H1 (cell line): ENCODE data around the gene TLE4. TPM values are rescaled to one million over a fixed set of nuclear protein-coding genes. Genes with fewer than 3 reads are reported as not detected.

Source experiments
- CTCF ChIA-PET: fragments of 300-600 bp; sonication (Branson Sonifier 250); formaldehyde crosslinking; loops from one replicate; lab custom pipeline; 2021; ENCODE audit not compliant: partially characterized antibody; lab: Charles Lee
- POLR2A ChIA-PET: fragments of 300-600 bp; sonication (Branson Sonifier 250); formaldehyde crosslinking; loops from one replicate; lab custom pipeline; 2021; ENCODE audit warnings: inconsistent platforms; ENCODE audit not compliant: partially characterized antibody; lab: Charles Lee
- DNase-seq, 2 experiments: peaks; one replicate each; pipeline versions ENCODE4 v3.0.0 to v3.0.0-alpha.2; 2010 to 2022; ENCODE audit warnings: low spot score in 2 of 2, low read depth in 1 of 2, mixed read lengths in 1 of 2
- FAIRE-seq: peaks from 2 replicates; lab custom pipeline; 2011; peaks lifted over from hg19 to GRCh38; lab: Jason Lieb, UNC
- H2AFZ ChIP-seq: 2 replicates; pipeline ENCODE4 v1.8.1; 2012; ENCODE audit warnings: low read length, inconsistent platforms
- H2AK5ac ChIP-seq: 2 replicates; pipeline ENCODE4 v1.6.1; 2013; ENCODE audit warnings: low read depth, low read length
- H2BK120ac ChIP-seq: replicated peaks from 2 replicates; pipeline ENCODE3; 2013; ENCODE audit warnings: low read depth, low read length, inconsistent platforms
- H2BK12ac ChIP-seq: 2 replicates; pipeline ENCODE4 v1.6.1; 2013; ENCODE audit warnings: low read depth, low read length
- H2BK15ac ChIP-seq: 2 replicates; pipeline ENCODE4 v1.6.1; 2013; ENCODE audit warnings: low read length
- H2BK20ac ChIP-seq: 2 replicates; pipeline ENCODE4 v1.6.1; 2013; ENCODE audit warnings: low read length
- H2BK5ac ChIP-seq: 2 replicates; pipeline ENCODE4 v1.6.1; 2013; ENCODE audit warnings: low read depth, low read length
- H3K14ac ChIP-seq: 2 replicates; pipeline ENCODE4 v1.6.1; 2013; ENCODE audit warnings: inconsistent platforms; ENCODE audit not compliant: insufficient read length
- H3K18ac ChIP-seq: 2 replicates; pipeline ENCODE4 v1.6.1; 2013; ENCODE audit warnings: low read length; ENCODE audit errors: extremely low read depth
- H3K23ac ChIP-seq: 2 replicates; pipeline ENCODE4 v1.6.1; 2013; ENCODE audit warnings: inconsistent platforms; ENCODE audit not compliant: insufficient read length
- H3K23me2 ChIP-seq: 2 replicates; pipeline ENCODE4 v1.6.1; 2013; ENCODE audit warnings: low read depth, low read length
- H3K27ac ChIP-seq: 2 replicates; pipeline ENCODE4 v1.6.1; 2011; ENCODE audit warnings: low read depth, low read length, inconsistent platforms
- H3K27me3 ChIP-seq, 4 experiments: replicated peaks in 1 of 4; 1 replicate in 1 of 4; 2 replicates in 3 of 4; pipeline versions ENCODE4 v1.6.1 to v1.8.1; 2011 to 2013; ENCODE audit warnings: low read length in 3 of 4, mild to moderate bottlenecking in 3 of 4, inconsistent platforms in 2 of 4, mixed read lengths in 2 of 4, moderate library complexity in 1 of 4; ENCODE audit not compliant: control insufficient read depth in 3 of 4, insufficient read depth in 3 of 4; ENCODE audit errors: extremely low read depth in 1 of 4
- H3K36me3 ChIP-seq, 4 experiments: 2 replicates each; pipeline versions ENCODE4 v1.6.1 to v1.8.1; 2011 to 2013; ENCODE audit warnings: mild to moderate bottlenecking in 4 of 4, low read length in 3 of 4, moderate library complexity in 2 of 4, control low read depth in 1 of 4, inconsistent platforms in 1 of 4; ENCODE audit not compliant: insufficient read depth in 4 of 4, control insufficient read depth in 2 of 4
- H3K4ac ChIP-seq: replicated peaks from 2 replicates; pipeline ENCODE3; 2013; ENCODE audit warnings: low read length, low read depth, mixed read lengths, inconsistent platforms; ENCODE audit not compliant: insufficient read length
- H3K4me1 ChIP-seq, 4 experiments: replicated peaks in 1 of 4; 1 replicate in 1 of 4; 2 replicates in 3 of 4; pipeline versions ENCODE4 v1.6.1 to v1.8.1; 2011 to 2013; ENCODE audit warnings: low read length in 3 of 4, inconsistent platforms in 2 of 4, mixed read lengths in 1 of 4; ENCODE audit not compliant: insufficient read depth in 4 of 4, control insufficient read depth in 3 of 4
- H3K4me2 ChIP-seq, 2 experiments: 2 replicates each; pipeline versions ENCODE4 v1.6.1 to v1.8.1; 2011 to 2013; ENCODE audit warnings: low read depth in 2 of 2, low read length in 2 of 2, control low read depth in 1 of 2, inconsistent platforms in 1 of 2, mild to moderate bottlenecking in 1 of 2; ENCODE audit not compliant: insufficient read depth in 1 of 2
- H3K4me3 ChIP-seq, 4 experiments: fragments of 200-600, 300-600 bp in 1 of 4; sonication (generic), shearing (Covaris generic), sonication (Bioruptor Twin) in 1 of 4; 2 replicates each; pipeline versions ENCODE4 v1.5.1 to v1.8.1; 2011 to 2016; ENCODE audit warnings: low read length in 4 of 4, low read depth in 3 of 4, control low read depth in 2 of 4, inconsistent platforms in 2 of 4, mild to moderate bottlenecking in 2 of 4, mixed read lengths in 1 of 4, moderate library complexity in 1 of 4; ENCODE audit not compliant: insufficient read depth in 2 of 4; ENCODE audit errors: extremely low read depth in 1 of 4
- H3K56ac ChIP-seq: replicated peaks from 2 replicates; pipeline ENCODE3; 2013; ENCODE audit warnings: low read depth, mild to moderate bottlenecking, mixed read lengths, low read length, inconsistent platforms; ENCODE audit not compliant: insufficient read length
- H3K79me1 ChIP-seq: 2 replicates; pipeline ENCODE4 v1.6.1; 2013; ENCODE audit warnings: low read depth, low read length, control low read depth
- H3K79me2 ChIP-seq, 2 experiments: 2 replicates each; pipeline versions ENCODE4 v1.6.1 to v1.8.1; 2012 to 2013; ENCODE audit warnings: low read length in 2 of 2, mild to moderate bottlenecking in 2 of 2, inconsistent platforms in 1 of 2; ENCODE audit not compliant: insufficient read depth in 2 of 2, control insufficient read depth in 1 of 2
- H3K9ac ChIP-seq, 4 experiments: replicated peaks in 1 of 4; 1 replicate in 1 of 4; 2 replicates in 3 of 4; pipeline versions ENCODE4 v1.6.1 to v1.8.1; 2011 to 2013; ENCODE audit warnings: low read depth in 3 of 4, low read length in 3 of 4, control low read depth in 2 of 4, mild to moderate bottlenecking in 2 of 4, moderate library complexity in 2 of 4, inconsistent platforms in 1 of 4; ENCODE audit errors: extremely low read depth in 1 of 4
- H3K9me3 ChIP-seq, 2 experiments: 2 replicates each; pipeline versions ENCODE4 v1.6.1 to v1.8.1; 2012 to 2013; ENCODE audit warnings: mild to moderate bottlenecking in 2 of 2, moderate library complexity in 2 of 2, control low read depth in 1 of 2, inconsistent platforms in 1 of 2, low read depth in 1 of 2, low read length in 1 of 2, mixed read lengths in 1 of 2; ENCODE audit not compliant: insufficient read depth in 2 of 2
- H4K20me1 ChIP-seq, 2 experiments: replicated peaks in 1 of 2; 2 replicates each; pipeline versions ENCODE3 to v1.8.1; 2011 to 2013; ENCODE audit warnings: inconsistent platforms in 2 of 2, low read length in 2 of 2, mild to moderate bottlenecking in 1 of 2; ENCODE audit not compliant: insufficient read depth in 2 of 2, control insufficient read depth in 1 of 2
- H4K5ac ChIP-seq: 2 replicates; pipeline ENCODE4 v1.6.1; 2013; ENCODE audit warnings: low read length, low read depth, mixed read lengths, inconsistent platforms; ENCODE audit not compliant: insufficient read length
- H4K8ac ChIP-seq: 2 replicates; pipeline ENCODE4 v1.8.0; 2013; ENCODE audit warnings: mild to moderate bottlenecking, moderate library complexity, low read length, inconsistent platforms; ENCODE audit not compliant: insufficient read depth; ENCODE audit errors: extremely low read depth
- H4K91ac ChIP-seq: replicated peaks from 2 replicates; pipeline ENCODE3; 2013; ENCODE audit warnings: low read length, mixed read lengths, inconsistent platforms; ENCODE audit not compliant: insufficient read length
- CHD2 ChIP-seq: IDR thresholded peaks from 2 replicates; pipeline ENCODE4 v1.6.1; 2012; ENCODE audit warnings: low read length, improper control_type of control experiment
- SP1 ChIP-seq: IDR thresholded peaks from 2 replicates; pipeline ENCODE4 v1.6.1; 2011; ENCODE audit warnings: low read depth, low read length
- SRF ChIP-seq: IDR thresholded peaks from 2 replicates; pipeline ENCODE4 v1.6.1; 2011; ENCODE audit warnings: mild to moderate bottlenecking, low read depth, low read length, moderate library complexity
- TAF1 ChIP-seq: IDR thresholded peaks from 2 replicates; pipeline ENCODE4 v1.6.1; 2011; ENCODE audit warnings: mild to moderate bottlenecking, low read depth, low read length
- TEAD4 ChIP-seq: IDR thresholded peaks from 2 replicates; pipeline ENCODE4 v1.6.1; 2012; ENCODE audit warnings: low read depth, low read length, inconsistent platforms, mixed read lengths
- WGBS, 2 experiments: shearing (Covaris generic) in 1 of 2; methylation state at CpG; one replicate each; pipeline versions ENCODE4 v1.1.6 to v1.1.7; 2013 to 2015; ENCODE audit warnings: low lambda C conversion rate in 2 of 2, mixed read lengths in 2 of 2, inconsistent platforms in 1 of 2, low coverage in 1 of 2, missing lambda C conversion rate in 1 of 2; ENCODE audit not compliant: insufficient replicate concordance in 2 of 2, insufficient coverage in 1 of 2, insufficient read length in 1 of 2; ENCODE audit errors: extremely low coverage in 1 of 2, missing lambda C conversion rate in 1 of 2; 5-methylcytosine and 5-hydroxymethylcytosine counted together
- polyA plus RNA-seq, 7 experiments: library from polyadenylated mRNA; depleted of rRNA in 3 of 7; stranded (reverse) in 5 of 7; unstranded in 2 of 7; fragments of >200 nt in 5 of 7; fragments of 200-250 nt in 2 of 7; gene quantifications; 1 replicate in 5 of 7; 2 replicates in 1 of 7; 4 replicates in 1 of 7; pipeline versions ENCODE4 v1.2.1 to v1.2.3, GENCODE V29; 2011 to 2013; ENCODE audit warnings: missing spikeins in 2 of 7, mixed read lengths in 2 of 7
- total RNA-seq: library from RNA; stranded (reverse); fragmentation: NEBNext Ultra II Directional; extraction: Animal tissue kit (Norgen Biotek cat#: 25700); gene quantifications from 2 replicates; pipeline ENCODE4 v1.2.1, GENCODE V29; 2021

TLE4 gene
- total and polyA plus RNA-seq, 2 of the 8 experiments (the other 6 are each of a cell fraction or from before 2014, with no cell fraction given): 32.4 to 36.9 TPM

GRCh38 chr9:79736051-79736450 is 164.3 kb downstream of the TLE4 start:
- Histone ChIP-seq H3K36me3 (no peaks in the 10 kb centered on the region), H4K91ac (no peak overlapping the region), H3K79me1 (no peaks in the 10 kb centered on the region), H4K8ac (no peak overlapping the region), H2BK20ac (no peak overlapping the region), H2BK15ac (no peak overlapping the region), H3K14ac (no peak overlapping the region), H2BK12ac (no peak overlapping the region), H3K4me2 (no peak overlapping the region), H3K27me3 (no peaks in the 10 kb centered on the region), H2BK120ac (no peak overlapping the region), H3K9me3 (no peaks in the 10 kb centered on the region; a peak in 2 of 4 replicates), H4K20me1 (no peaks in the 10 kb centered on the region), H3K18ac (no peak overlapping the region), H3K56ac (no peak overlapping the region), H2AFZ (no peak overlapping the region), H2BK5ac (no peak overlapping the region), H4K5ac (no peak overlapping the region), H3K9ac (no peak overlapping the region), H3K23me2 (no peaks in the 10 kb centered on the region), H3K23ac (no peak overlapping the region), H3K27ac (no peak overlapping the region), H2AK5ac (no peak overlapping the region), H3K4me3 (no peak overlapping the region), H3K4me1 (no peaks in the 10 kb centered on the region), H3K4ac (no peak overlapping the region), H3K79me2 (no peaks in the 10 kb centered on the region)
- POLR2A ChIA-PET: no interaction called here
- DNase-seq (no peak), FAIRE-seq (no peak)
- CTCF ChIA-PET: interaction anchor here (0.7 to 0.9 kb wide), 3 partner anchors 12 to 49 kb away, joined by 3 to 5 read pairs (median 4); no protein-coding TSS in a partner anchor
- WGBS, 2 experiments: 93% methylated on average over 5 of the region's 5 CpGs; no CpG with 5 or more reads in 1 of the 2 experiments
- TF ChIP-seq TEAD4 (no peak), SP1 (no peak), SRF (no peak), CHD2 (no peak), TAF1 (no peak)
